Inflammatory macrophage (primary cell): ENCODE data around the gene FGD5.

Source experiments
- DNase-seq, 2 donors: peaks; one replicate each; pipeline ENCODE4 v3.0.0-alpha.2; 2020 to 2022

Gene FGD5

GRCh38 chr3:14829811-14830210, 11.0 kb downstream of the FGD5 start:
- DNase-seq = no peak

GRCh38 chr3:14831916-14832450, 13.2 kb downstream of the FGD5 start:
- no peak for DNase-seq

- no peak for DNase-seq
These were observed 14.4 kb downstream of the FGD5 start for GRCh38 chr3:14832975-14833722.

GRCh38 chr3:14834121-14834520, 15.4 kb downstream of the FGD5 start:
- DNase-seq = no peak

- no peak for DNase-seq
These were observed 16.2 kb downstream of the FGD5 start for GRCh38 chr3:14834807-14835466.

- no peak for DNase-seq
These were observed 17.3 kb downstream of the FGD5 start for GRCh38 chr3:14836049-14836468.

- DNase-seq = no peak
These were observed 18.6 kb downstream of the FGD5 start for GRCh38 chr3:14837186-14837877.

GRCh38 chr3:14837878-14838258, 19.1 kb downstream of the FGD5 start:
- no peak for DNase-seq

GRCh38 chr3:14839236-14839635, 20.5 kb downstream of the FGD5 start:
- no peak for DNase-seq

- no peak for DNase-seq
These were observed 23.1 kb downstream of the FGD5 start for GRCh38 chr3:14841836-14842235.

GRCh38 chr3:14842277-14842676, 23.5 kb downstream of the FGD5 start:
- DNase-seq = no peak

GRCh38 chr3:14843321-14843720, 24.6 kb downstream of the FGD5 start:
- DNase-seq = no peak

GRCh38 chr3:14844386-14845170, 25.8 kb downstream of the FGD5 start:
- no peak for DNase-seq

GRCh38 chr3:14845180-14845579, 26.4 kb downstream of the FGD5 start:
- no peak for DNase-seq

- no peak for DNase-seq
These were observed 27.1 kb downstream of the FGD5 start for GRCh38 chr3:14845826-14846225.

- DNase-seq = no peak
These were observed 27.6 kb downstream of the FGD5 start for GRCh38 chr3:14846226-14846880.

- peak in 1 of 2 donors; percentile 39 for DNase-seq
These were observed 29.1 kb downstream of the FGD5 start for GRCh38 chr3:14847613-14848541.

- no peak for DNase-seq
These were observed 30.1 kb downstream of the FGD5 start for GRCh38 chr3:14848906-14849305.

GRCh38 chr3:14849638-14850230, 31.0 kb downstream of the FGD5 start:
- no peak for DNase-seq

- no peak for DNase-seq
These were observed 33.4 kb downstream of the FGD5 start for GRCh38 chr3:14852058-14852594.
